HepG2 (cell line): ENCODE results near the gene ALG14. TPM values are rescaled to one million over a fixed set of nuclear protein-coding genes. Genes with fewer than 3 reads are reported as not detected.

Source experiments
- ATAC-seq: fragments of 200-7000 bp; cut with Tn5 transposase; 3 replicates; pipeline ENCODE4 v1.9.1; 2020; ENCODE audit warnings: mild to moderate bottlenecking, moderate library complexity
- BruUV-seq: library from RNA; stranded (reverse); fragments of 400-500 nt; replicated peaks from 2 replicates; lab custom pipeline; 2021; lab: Mats Ljungman, UMichigan
- CTCF ChIA-PET: fragments of 300-600 bp; formaldehyde crosslinking; extraction: SDS; loops from one replicate; lab custom pipeline; 2021; ENCODE audit warnings: low total read pairs, inconsistent platforms, low intra/inter-chr PET ratio; lab: Yijun Ruan, JAX
- POLR2A ChIA-PET: fragments of 350-600 bp; sonication (Branson Sonifier 250); formaldehyde crosslinking; loops from one replicate; lab custom pipeline; 2020; ENCODE audit warnings: antibody characterized with exemption, inconsistent platforms; lab: Yijun Ruan, JAX
- DNase-seq: peaks from one replicate; pipeline ENCODE4 v3.0.0-alpha.2; 2015; ENCODE audit warnings: low spot score
- FAIRE-seq: peaks from 3 replicates; lab custom pipeline; 2011; peaks lifted over from hg19 to GRCh38; lab: Jason Lieb, UNC
- H2AFZ ChIP-seq: one replicate; pipeline ENCODE4 v1.6.1; 2011; ENCODE audit warnings: low read length, inconsistent platforms
- H3K27ac ChIP-seq: fragments of 300-600 bp; 3 replicates; pipeline ENCODE4 v1.8.0; 2011; ENCODE audit warnings: mixed run types, mild to moderate bottlenecking, mixed read lengths, low read length, inconsistent platforms; ENCODE audit not compliant: insufficient read depth; ENCODE audit errors: extremely low read length
- H3K27me3 ChIP-seq, 2 experiments: fragments of 200-600 bp in 1 of 2; 2 replicates in 1 of 2; 3 replicates in 1 of 2; pipeline versions ENCODE4 v1.6.0 to v1.8.0; 2011; ENCODE audit warnings: low read length in 2 of 2, mild to moderate bottlenecking in 2 of 2, moderate library complexity in 2 of 2, inconsistent platforms in 1 of 2; ENCODE audit not compliant: insufficient read depth in 2 of 2, control insufficient read depth in 1 of 2
- H3K36me3 ChIP-seq, 2 experiments: fragments of 200-600 bp in 1 of 2; replicated peaks in 1 of 2; 2 replicates in 1 of 2; 3 replicates in 1 of 2; pipeline versions ENCODE4 v1.5.1 to v1.8.0; 2011; ENCODE audit warnings: low read length in 2 of 2, inconsistent platforms in 1 of 2; ENCODE audit not compliant: insufficient read depth in 2 of 2, control insufficient read depth in 1 of 2
- H3K4me1 ChIP-seq: 2 replicates; pipeline ENCODE4 v1.5.1; 2012; ENCODE audit warnings: low read length, inconsistent platforms; ENCODE audit not compliant: insufficient read depth
- H3K4me2 ChIP-seq: 2 replicates; pipeline ENCODE4 v1.6.0; 2011; ENCODE audit warnings: low read depth, low read length, inconsistent platforms
- H3K4me3 ChIP-seq, 3 experiments: fragments of 200-600 bp in 1 of 3; sonication (generic), shearing (Covaris generic) in 1 of 3; replicated peaks in 1 of 3; 2 replicates each; pipeline ENCODE4 v1.5.1; 2011 to 2016; ENCODE audit warnings: low read length in 3 of 3, inconsistent platforms in 2 of 3, low read depth in 2 of 3, mild to moderate bottlenecking in 2 of 3, control low read depth in 1 of 3, mixed read lengths in 1 of 3; ENCODE audit not compliant: insufficient read depth in 1 of 3
- H3K79me2 ChIP-seq: one replicate; pipeline ENCODE4 v1.6.1; 2011; ENCODE audit warnings: low read length, inconsistent platforms; ENCODE audit not compliant: insufficient read depth
- H3K9ac ChIP-seq: 2 replicates; pipeline ENCODE4 v1.6.0; 2011; ENCODE audit warnings: mild to moderate bottlenecking, low read depth, low read length, inconsistent platforms; ENCODE audit not compliant: insufficient read depth
- H3K9me3 ChIP-seq: 2 replicates; pipeline ENCODE4 v1.5.1; 2012; ENCODE audit warnings: mild to moderate bottlenecking, low read length
- H4K20me1 ChIP-seq: 2 replicates; pipeline ENCODE4 v1.6.0; 2011; ENCODE audit warnings: inconsistent platforms, mild to moderate bottlenecking, low read length, moderate library complexity; ENCODE audit not compliant: insufficient read depth
- ADNP ChIP-seq: sonication (generic); formaldehyde crosslinking; IDR thresholded peaks from 2 replicates; pipeline ENCODE4 v1.4.0; 2020; ENCODE audit warnings: missing genetic modification reagents
- KDM5B ChIP-seq: sonication (generic); formaldehyde crosslinking; IDR thresholded peaks from 2 replicates; pipeline ENCODE4 v1.4.0; 2020; ENCODE audit warnings: missing genetic modification reagents, mild to moderate bottlenecking, borderline replicate concordance
- MTF2 ChIP-seq: sonication (generic); formaldehyde crosslinking; IDR thresholded peaks from 2 replicates; pipeline ENCODE4 v1.5.0; 2020; ENCODE audit warnings: missing genetic modification reagents, borderline replicate concordance
- NONO ChIP-seq, 2 experiments: fragments of 450-650 bp in 1 of 2; sonication (generic) in 1 of 2; formaldehyde crosslinking in 1 of 2; IDR thresholded peaks in 1 of 2; conservative IDR thresholded peaks in 1 of 2; 2 replicates each; pipeline versions ENCODE4 v1.6.1 to v1.8.0; 2017 to 2022; ENCODE audit warnings: mild to moderate bottlenecking in 1 of 2, missing genetic modification reagents in 1 of 2, moderate library complexity in 1 of 2
- POLR2AphosphoS2 ChIP-seq: IDR thresholded peaks from 2 replicates; pipeline ENCODE4 v1.6.1; 2011; ENCODE audit warnings: low read depth, low read length, improper control_type of control experiment
- RELA ChIP-seq: sonication (generic); formaldehyde crosslinking; IDR thresholded peaks from 2 replicates; pipeline ENCODE4 v1.4.0; 2020; ENCODE audit warnings: missing genetic modification reagents
- ZBTB20 ChIP-seq: sonication (generic); formaldehyde crosslinking; IDR thresholded peaks from 2 replicates; pipeline ENCODE4 v1.8.1; 2023; ENCODE audit warnings: missing genetic modification reagents, low read depth, mild to moderate bottlenecking, borderline replicate concordance
- ZNF460 ChIP-seq: sonication (generic); formaldehyde crosslinking; IDR thresholded peaks from 2 replicates; pipeline ENCODE4 v1.5.1; 2020; ENCODE audit warnings: missing genetic modification reagents, mild to moderate bottlenecking, borderline replicate concordance
- ZNF543 ChIP-seq: sonication (generic); formaldehyde crosslinking; IDR thresholded peaks from 2 replicates; pipeline ENCODE4 v1.4.0; 2020; ENCODE audit warnings: mild to moderate bottlenecking, missing genetic modification reagents
- ZNF598 ChIP-seq: sonication (generic); formaldehyde crosslinking; IDR thresholded peaks from 2 replicates; pipeline ENCODE4 v1.5.1; 2020; ENCODE audit warnings: mild to moderate bottlenecking, missing genetic modification reagents, borderline replicate concordance
- ZNF678 ChIP-seq: sonication (generic); formaldehyde crosslinking; IDR thresholded peaks from 2 replicates; pipeline ENCODE4 v1.4.0; 2020; ENCODE audit warnings: mild to moderate bottlenecking, missing genetic modification reagents
- ZNF777 ChIP-seq: sonication (generic); formaldehyde crosslinking; IDR thresholded peaks from 2 replicates; pipeline ENCODE4 v1.4.0; 2020; ENCODE audit warnings: missing genetic modification reagents
- ZSCAN30 ChIP-seq: sonication (generic); formaldehyde crosslinking; IDR thresholded peaks from 2 replicates; pipeline ENCODE4 v1.5.0; 2020; ENCODE audit warnings: mild to moderate bottlenecking, missing genetic modification reagents
- WGBS: methylation state at CpG from one replicate; pipeline ENCODE4 v1.1.6; 2017; ENCODE audit warnings: low lambda C conversion rate; 5-methylcytosine and 5-hydroxymethylcytosine counted together
- in situ Hi-C: cut with HindIII; loops from 2 replicates; pipeline ENCODE4 v1.10.0; 2017; ENCODE audit warnings: low pct_unique_long_range_greater_than_20kb; ENCODE audit not compliant: extremely low pct_ligation_motif_present
- intact Hi-C: fragments of 100-400 bp; cut with micrococcal nuclease; formaldehyde crosslinking; loops from one replicate; pipeline ENCODE4 v1.10.0; 2022; ENCODE audit not compliant: unreplicated experiment
- polyA plus RNA-seq, 8 experiments: library from polyadenylated mRNA; depleted of rRNA in 3 of 8; stranded (reverse) in 7 of 8; unstranded in 1 of 8; fragments of >200 nt; fragmentation: Illumina TruSeq in 4 of 8; extraction: Trizol in 4 of 8; gene quantifications; 2 replicates each; pipeline versions ENCODE4 v1.2.1 to v1.2.3, GENCODE V29; 2011 to 2016; ENCODE audit warnings: low read depth in 4 of 8, missing spikeins in 1 of 8, mixed read lengths in 1 of 8; ENCODE audit not compliant: insufficient read depth in 1 of 8
- total RNA-seq, 5 experiments: library from RNA; depleted of rRNA; stranded (reverse); fragments of >200 nt; fragmentation: Illumina TruSeq; extraction: Trizol; gene quantifications; 2 replicates each; pipeline ENCODE4 v1.2.3, GENCODE V29; 2016; ENCODE audit warnings: low read depth in 1 of 5
- TF ChIP-seq, protein P1 (sequence below): sonication (generic); formaldehyde crosslinking; IDR thresholded peaks from 2 replicates; pipeline ENCODE4 v1.4.0; 2020; ENCODE audit warnings: missing genetic modification reagents
- TF ChIP-seq, protein P2 (sequence below): sonication (generic); formaldehyde crosslinking; IDR thresholded peaks from 2 replicates; pipeline ENCODE4 v1.4.0; 2020; ENCODE audit warnings: missing genetic modification reagents
- TF ChIP-seq, protein P3 (sequence below): IDR thresholded peaks from 2 replicates; pipeline ENCODE4 v1.6.1; 2016; ENCODE audit warnings: mild to moderate bottlenecking

The ALG14 gene
- total and polyA plus RNA-seq, 2 of the 13 experiments (the other 11 are each of a cell fraction or from before 2014, with no cell fraction given): 4.5 to 12.7 TPM

DNA sequence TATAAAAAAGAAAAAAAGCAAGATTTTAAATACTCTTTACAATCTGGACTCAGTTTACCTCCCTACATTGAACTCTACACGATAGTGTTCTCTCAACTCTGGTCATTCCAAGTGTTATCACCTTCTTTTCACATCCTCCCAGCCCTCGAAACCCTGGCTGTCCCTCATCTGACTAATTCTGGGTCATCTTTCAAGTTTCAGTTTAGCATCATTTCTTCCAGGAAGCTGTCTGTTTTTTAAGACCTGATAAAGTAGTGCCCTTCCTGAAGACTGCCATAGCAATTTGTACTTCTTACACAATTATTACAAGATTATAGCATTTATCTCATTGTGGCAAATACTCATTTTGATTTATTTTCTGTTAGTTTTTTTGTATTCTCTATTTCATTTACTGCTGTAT lies 1.2 kb downstream of the ALG14 start:
- Histone ChIP-seq H3K9ac (peak overlapping the region; percentile 77), H3K4me2 (peak overlapping the region; percentile 97), H2AFZ (no peak overlapping the region), H3K4me1 (peaks cover 76% of the 10 kb centered on the region), H3K79me2 (peaks cover 6% of the 10 kb centered on the region), H3K27ac (peak overlapping the region; percentile 80), H3K36me3 (no peaks in the 10 kb centered on the region), H3K27me3 (no peaks in the 10 kb centered on the region), H3K4me3 (peak overlapping the region; percentile 90 to 96 (median 93); a peak in 4 of 6 replicates), H4K20me1 (no peaks in the 10 kb centered on the region), H3K9me3 (no peaks in the 10 kb centered on the region)
- no TSS peak for BruUV-seq
- no peak for ATAC-seq
- POLR2A ChIA-PET: interaction anchor here (3.9 kb wide), 1 partner anchor 162 kb away, joined by 36 read pairs; the partner anchor contains the start of gene RWDD3
- TF ChIP-seq MTF2 (CRISPR knock-in tag): no peak
- TF ChIP-seq ZBTB20: no peak
- no peak for TF ChIP-seq NONO (IDR thresholded peaks at IDR 0.05)
- TF ChIP-seq NONO (CRISPR knock-in tag; conservative IDR thresholded peaks at IDR 0.05): no peak
- TF ChIP-seq ZNF678 (CRISPR knock-in tag): no peak
- TF ChIP-seq KDM5B (CRISPR knock-in tag): no peak
- TF ChIP-seq ZSCAN30 (CRISPR knock-in tag): no peak
- no peak for TF ChIP-seq ZNF460 (CRISPR knock-in tag)
- TF ChIP-seq ZNF543 (CRISPR knock-in tag): no peak
- no peak for TF ChIP-seq ZNF598
- TF ChIP-seq ZNF777 (CRISPR knock-in tag): no peak
- no peak for TF ChIP-seq RELA (CRISPR knock-in tag)
- TF ChIP-seq ADNP: no peak
- TF ChIP-seq, protein P1, sequence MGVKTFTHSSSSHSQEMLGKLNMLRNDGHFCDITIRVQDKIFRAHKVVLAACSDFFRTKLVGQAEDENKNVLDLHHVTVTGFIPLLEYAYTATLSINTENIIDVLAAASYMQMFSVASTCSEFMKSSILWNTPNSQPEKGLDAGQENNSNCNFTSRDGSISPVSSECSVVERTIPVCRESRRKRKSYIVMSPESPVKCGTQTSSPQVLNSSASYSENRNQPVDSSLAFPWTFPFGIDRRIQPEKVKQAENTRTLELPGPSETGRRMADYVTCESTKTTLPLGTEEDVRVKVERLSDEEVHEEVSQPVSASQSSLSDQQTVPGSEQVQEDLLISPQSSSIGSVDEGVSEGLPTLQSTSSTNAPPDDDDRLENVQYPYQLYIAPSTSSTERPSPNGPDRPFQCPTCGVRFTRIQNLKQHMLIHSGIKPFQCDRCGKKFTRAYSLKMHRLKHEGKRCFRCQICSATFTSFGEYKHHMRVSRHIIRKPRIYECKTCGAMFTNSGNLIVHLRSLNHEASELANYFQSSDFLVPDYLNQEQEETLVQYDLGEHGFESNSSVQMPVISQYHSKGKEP: no peak
- TF ChIP-seq, protein P2, sequence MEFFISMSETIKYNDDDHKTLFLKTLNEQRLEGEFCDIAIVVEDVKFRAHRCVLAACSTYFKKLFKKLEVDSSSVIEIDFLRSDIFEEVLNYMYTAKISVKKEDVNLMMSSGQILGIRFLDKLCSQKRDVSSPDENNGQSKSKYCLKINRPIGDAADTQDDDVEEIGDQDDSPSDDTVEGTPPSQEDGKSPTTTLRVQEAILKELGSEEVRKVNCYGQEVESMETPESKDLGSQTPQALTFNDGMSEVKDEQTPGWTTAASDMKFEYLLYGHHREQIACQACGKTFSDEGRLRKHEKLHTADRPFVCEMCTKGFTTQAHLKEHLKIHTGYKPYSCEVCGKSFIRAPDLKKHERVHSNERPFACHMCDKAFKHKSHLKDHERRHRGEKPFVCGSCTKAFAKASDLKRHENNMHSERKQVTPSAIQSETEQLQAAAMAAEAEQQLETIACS: no peak
- TF ChIP-seq, protein P3, sequence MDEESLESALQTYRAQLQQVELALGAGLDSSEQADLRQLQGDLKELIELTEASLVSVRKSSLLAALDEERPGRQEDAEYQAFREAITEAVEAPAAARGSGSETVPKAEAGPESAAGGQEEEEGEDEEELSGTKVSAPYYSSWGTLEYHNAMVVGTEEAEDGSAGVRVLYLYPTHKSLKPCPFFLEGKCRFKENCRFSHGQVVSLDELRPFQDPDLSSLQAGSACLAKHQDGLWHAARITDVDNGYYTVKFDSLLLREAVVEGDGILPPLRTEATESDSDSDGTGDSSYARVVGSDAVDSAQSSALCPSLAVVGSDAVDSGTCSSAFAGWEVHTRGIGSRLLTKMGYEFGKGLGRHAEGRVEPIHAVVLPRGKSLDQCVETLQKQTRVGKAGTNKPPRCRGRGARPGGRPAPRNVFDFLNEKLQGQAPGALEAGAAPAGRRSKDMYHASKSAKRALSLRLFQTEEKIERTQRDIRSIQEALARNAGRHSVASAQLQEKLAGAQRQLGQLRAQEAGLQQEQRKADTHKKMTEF (CRISPR knock-in tag): no peak
- no peak for TF ChIP-seq POLR2AphosphoS2
- DNase-seq: no peak
- CTCF ChIA-PET: no interaction called here
- FAIRE-seq: no peak
- in situ Hi-C loops (loop anchor here (10.0 kb wide), 1 partner anchor 53 kb away; no protein-coding TSS in a partner anchor), intact Hi-C loops (no loop called here)
- WGBS: 93% methylated on average over 2 of the region's 2 CpGs
